HAP-1 (cell line): ENCODE measurements around the gene METTL27.

Source experiments
- DNase-seq, 2 experiments: peaks; one replicate each; pipeline ENCODE4 v3.0.0-alpha.2; 2016 to 2020; ENCODE audit warnings: low spot score in 2 of 2
- H3K27me3 ChIP-seq: fragments of 250-450 bp; sonication (Bioruptor Pico); 2 replicates; pipeline ENCODE4 v1.5.1; 2020; ENCODE audit warnings: low read depth, mild to moderate bottlenecking, moderate library complexity
- H3K36me3 ChIP-seq: fragments of 250-450 bp; sonication (Bioruptor Pico); replicated peaks from 2 replicates; pipeline ENCODE4 v1.5.1; 2020; ENCODE audit warnings: mild to moderate bottlenecking
- H3K4me1 ChIP-seq: fragments of 250-450 bp; sonication (Bioruptor Pico); 2 replicates; pipeline ENCODE4 v1.5.1; 2020; ENCODE audit warnings: mild to moderate bottlenecking
- H3K4me3 ChIP-seq: fragments of 250-450 bp; sonication (Bioruptor Pico); 2 replicates; pipeline ENCODE4 v1.5.1; 2020; ENCODE audit warnings: mild to moderate bottlenecking, moderate library complexity
- H3K9me3 ChIP-seq: fragments of 250-450 bp; sonication (Bioruptor Pico); 2 replicates; pipeline ENCODE4 v1.5.1; 2020; ENCODE audit warnings: mild to moderate bottlenecking, moderate library complexity
- in situ Hi-C: fragments of 300-500 bp; cut with MboI; formaldehyde crosslinking; loops from 3 replicates; pipeline ENCODE4 v1.14.3; 2020; ENCODE audit warnings: low sequenced_read_pairs, inconsistent platforms, mixed read lengths

METTL27 gene

DNA sequence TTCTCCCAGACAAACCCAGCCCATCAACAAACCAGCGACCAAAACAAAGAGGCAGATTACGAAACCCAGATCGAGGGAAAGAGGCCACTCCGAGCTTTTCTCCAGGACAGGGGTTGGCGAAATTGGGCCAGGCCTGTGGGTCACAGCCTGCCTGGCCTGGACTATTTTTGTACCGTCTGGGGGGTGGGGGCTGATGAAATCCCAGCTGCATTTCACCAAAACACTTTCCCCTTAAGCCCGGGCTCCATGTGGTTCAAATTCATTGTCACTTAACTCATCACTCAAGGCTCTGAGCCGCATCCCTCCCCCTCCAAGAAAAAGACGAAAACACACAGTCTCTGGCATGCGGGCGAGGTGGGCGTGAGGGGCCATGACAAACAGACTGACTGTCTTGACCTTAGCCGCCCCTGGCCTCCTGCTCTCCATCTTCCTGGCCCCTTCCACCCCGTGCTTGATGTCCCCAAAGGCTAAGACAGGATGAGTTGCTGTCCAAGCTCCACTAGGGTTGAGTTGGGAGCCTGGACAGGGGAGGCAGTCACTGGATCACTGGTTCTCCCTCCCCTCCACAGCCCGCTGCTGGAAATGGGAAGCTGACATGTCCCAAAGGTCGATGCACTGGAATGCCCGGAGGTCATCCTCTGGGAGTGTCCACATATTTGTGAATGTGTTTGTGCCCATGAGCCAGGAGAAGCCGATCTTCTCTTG is 37.8 kb upstream of the METTL27 start:
- no peak for DNase-seq
- Histone ChIP-seq H3K27me3 (peaks cover 18% of the 10 kb centered on the region), H3K36me3 (no peaks in the 10 kb centered on the region), H3K4me3 (no peak overlapping the region), H3K4me1 (no peaks in the 10 kb centered on the region), H3K9me3 (no peaks in the 10 kb centered on the region)
- in situ Hi-C loops: no loop called here

- in situ Hi-C loops: no loop called here
- H3K4me3 ChIP-seq: no peak overlapping the region
- H3K9me3 ChIP-seq: no peaks in the 10 kb centered on the region
- H3K4me1 ChIP-seq: no peaks in the 10 kb centered on the region
- H3K27me3 ChIP-seq: peaks cover 18% of the 10 kb centered on the region
- no peak for DNase-seq
- H3K36me3 ChIP-seq: no peaks in the 10 kb centered on the region
Measured at GRCh38 chr7:73876973-73877372, 34.7 kb upstream of the METTL27 start.

GRCh38 chr7:73876361-73876760 is 34.0 kb upstream of the METTL27 start:
- Histone ChIP-seq H3K4me1 (no peaks in the 10 kb centered on the region), H3K36me3 (no peaks in the 10 kb centered on the region), H3K9me3 (no peaks in the 10 kb centered on the region), H3K4me3 (no peak overlapping the region), H3K27me3 (peaks cover 15% of the 10 kb centered on the region)
- DNase-seq: no peak
- in situ Hi-C loops: no loop called here

- in situ Hi-C loops: no loop called here
- Histone ChIP-seq H3K36me3 (no peaks in the 10 kb centered on the region), H3K9me3 (no peaks in the 10 kb centered on the region), H3K27me3 (no peaks in the 10 kb centered on the region), H3K4me1 (no peaks in the 10 kb centered on the region), H3K4me3 (no peak overlapping the region)
- DNase-seq: no peak
Measured at GRCh38 chr7:73872056-73872908, 30.0 kb upstream of the METTL27 start.

GRCh38 chr7:73871163-73872011 is 29.1 kb upstream of the METTL27 start:
- Histone ChIP-seq H3K4me1 (no peaks in the 10 kb centered on the region), H3K36me3 (no peaks in the 10 kb centered on the region), H3K9me3 (no peaks in the 10 kb centered on the region), H3K27me3 (no peaks in the 10 kb centered on the region), H3K4me3 (no peak overlapping the region)
- in situ Hi-C loops: no loop called here
- DNase-seq: no peak

- no peaks in the 10 kb centered on the region for H3K36me3 ChIP-seq
- in situ Hi-C loops: no loop called here
Measured at GRCh38 chr7:73870041-73870492, 27.8 kb upstream of the METTL27 start.

DNA sequence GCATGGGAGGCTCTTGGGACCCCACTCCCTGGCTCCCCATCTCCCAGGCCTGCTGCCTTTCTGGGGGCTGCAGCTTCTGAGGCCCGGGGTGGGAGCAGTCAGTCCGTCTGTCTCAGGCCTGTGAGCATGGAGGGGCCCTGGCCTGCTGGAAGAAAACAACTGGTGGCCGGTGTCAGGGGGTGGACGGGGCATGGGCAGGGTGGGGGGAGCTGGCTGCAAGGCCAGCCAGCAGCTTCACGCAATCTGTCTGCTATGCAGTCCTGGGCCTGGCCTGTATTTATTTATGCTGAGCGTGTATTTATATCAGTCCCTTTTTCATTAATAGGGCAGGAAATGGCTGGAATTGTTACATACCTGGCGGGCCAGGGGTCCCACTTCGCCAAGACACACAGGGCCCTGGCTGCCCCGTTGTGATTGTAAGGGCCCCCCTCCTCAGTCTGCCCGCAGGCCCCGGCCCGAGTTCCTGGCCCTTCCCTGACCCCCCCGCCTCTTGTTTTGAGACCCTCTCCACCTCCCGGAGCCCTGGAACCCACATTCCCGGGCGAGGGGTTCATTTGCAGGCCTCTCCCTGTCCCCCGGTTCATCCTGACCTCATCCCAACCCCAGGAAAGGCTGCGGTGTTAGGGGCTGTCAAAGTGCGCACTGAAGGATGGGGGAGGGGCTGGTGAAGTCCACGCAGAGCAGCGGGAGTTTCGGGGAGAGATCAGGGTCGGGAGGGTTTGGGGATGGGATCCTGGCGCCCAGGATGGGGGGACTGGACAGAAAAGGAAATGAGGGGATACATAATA is 26.9 kb upstream of the METTL27 start:
- DNase-seq: no peak
- H3K4me3 ChIP-seq: no peak overlapping the region
- in situ Hi-C loops: no loop called here
- no peaks in the 10 kb centered on the region for H3K36me3 ChIP-seq
- no peaks in the 10 kb centered on the region for H3K27me3 ChIP-seq
- H3K4me1 ChIP-seq: no peaks in the 10 kb centered on the region
- H3K9me3 ChIP-seq: no peaks in the 10 kb centered on the region

More at GRCh38 chr7:73870041-73870492, 27.8 kb upstream of the METTL27 start:
- no peaks in the 10 kb centered on the region for H3K4me1 ChIP-seq
- DNase-seq: no peak
- no peaks in the 10 kb centered on the region for H3K27me3 ChIP-seq
- no peak overlapping the region for H3K4me3 ChIP-seq
- no peaks in the 10 kb centered on the region for H3K9me3 ChIP-seq

DNA sequence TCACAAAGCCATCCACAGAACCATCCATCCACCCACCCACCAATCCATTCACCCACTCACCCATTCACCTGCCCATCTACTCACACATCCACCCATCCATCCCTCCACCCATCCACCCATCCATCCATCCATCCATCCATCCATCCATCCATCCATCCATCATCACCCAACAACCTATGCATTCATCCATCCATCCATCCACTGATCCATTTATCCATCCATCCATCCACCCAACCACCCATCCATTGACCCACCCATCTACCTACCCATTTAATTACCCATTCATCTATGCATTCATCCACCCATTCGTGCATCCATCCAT is 24.1 kb upstream of the METTL27 start:
- in situ Hi-C loops: no loop called here
- no peaks in the 10 kb centered on the region for H3K27me3 ChIP-seq

GRCh38 chr7:73865738-73866445 is 23.6 kb upstream of the METTL27 start:
- peak in 1 of 2 experiments; percentile 31 for DNase-seq
- in situ Hi-C loops: no loop called here
- no peak overlapping the region for H3K4me3 ChIP-seq
- no peaks in the 10 kb centered on the region for H3K36me3 ChIP-seq
- no peaks in the 10 kb centered on the region for H3K4me1 ChIP-seq
- no peaks in the 10 kb centered on the region for H3K27me3 ChIP-seq
- H3K9me3 ChIP-seq: no peaks in the 10 kb centered on the region

More for the DNA sequence above, 24.1 kb upstream of the METTL27 start:
- Histone ChIP-seq H3K9me3 (no peaks in the 10 kb centered on the region), H3K36me3 (no peaks in the 10 kb centered on the region), H3K4me3 (no peak overlapping the region), H3K4me1 (no peaks in the 10 kb centered on the region)
- no peak for DNase-seq

DNA sequence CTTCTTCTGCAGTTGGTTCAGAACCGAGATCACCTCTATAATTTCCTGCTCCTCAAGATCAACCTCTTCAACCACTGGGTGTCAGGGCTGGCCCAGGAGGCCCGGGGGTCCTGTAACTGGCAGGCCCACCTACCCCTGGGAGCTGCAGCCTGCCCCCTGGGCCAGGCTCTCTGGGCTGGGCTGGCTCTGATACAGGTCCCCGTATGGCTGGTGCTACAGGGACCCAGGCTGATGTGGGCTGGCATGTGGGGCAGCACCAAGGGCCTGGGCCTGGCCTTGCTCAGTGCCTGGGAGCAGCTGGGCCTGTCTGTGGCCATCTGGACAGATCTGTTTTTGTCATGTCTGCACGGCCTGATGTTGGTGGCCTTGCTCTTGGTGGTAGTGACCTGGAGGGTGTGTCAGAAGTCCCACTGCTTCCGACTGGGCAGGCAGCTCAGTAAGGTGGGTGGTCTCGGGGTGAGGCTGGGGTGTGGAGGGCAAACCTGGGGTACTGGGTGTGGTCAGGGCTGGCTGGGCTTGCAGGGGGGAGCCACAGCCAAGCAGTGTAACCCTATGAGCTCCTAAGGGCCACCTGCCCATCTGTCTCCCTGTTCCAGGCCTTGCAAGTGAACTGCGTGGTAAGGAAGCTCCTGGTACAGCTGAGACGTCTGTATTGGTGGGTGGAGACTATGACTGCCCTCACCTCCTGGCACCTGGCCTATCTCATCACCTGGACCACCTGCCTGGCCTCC is 22.8 kb upstream of the METTL27 start:
- Histone ChIP-seq H3K27me3 (no peaks in the 10 kb centered on the region), H3K36me3 (no peaks in the 10 kb centered on the region), H3K4me3 (no peak overlapping the region), H3K9me3 (no peaks in the 10 kb centered on the region), H3K4me1 (no peaks in the 10 kb centered on the region)
- DNase-seq: no peak
- in situ Hi-C loops: no loop called here

DNA sequence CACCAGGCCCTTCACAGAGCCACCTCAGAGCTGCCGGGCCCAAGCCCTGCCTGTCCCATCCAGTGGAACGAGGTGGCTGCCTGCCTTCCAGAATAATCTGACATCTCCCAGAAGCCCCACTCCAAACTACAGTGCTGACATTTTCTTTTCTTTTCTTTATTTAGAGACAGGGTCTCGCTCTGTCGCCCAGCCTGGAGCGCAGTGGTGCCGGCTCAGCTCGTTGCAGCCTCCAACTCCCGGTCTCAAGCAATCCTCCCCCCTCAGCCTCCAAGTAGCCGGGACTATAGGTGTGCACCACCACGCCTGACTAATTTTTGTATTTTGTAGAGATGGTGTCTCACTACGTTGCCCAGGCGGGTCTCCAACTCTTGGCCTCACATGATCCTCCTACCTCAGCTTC is 19.0 kb upstream of the METTL27 start:
- Histone ChIP-seq H3K4me3 (no peak overlapping the region), H3K9me3 (no peaks in the 10 kb centered on the region), H3K4me1 (no peaks in the 10 kb centered on the region), H3K36me3 (no peaks in the 10 kb centered on the region), H3K27me3 (no peaks in the 10 kb centered on the region)
- no peak for DNase-seq
- in situ Hi-C loops: no loop called here

DNA sequence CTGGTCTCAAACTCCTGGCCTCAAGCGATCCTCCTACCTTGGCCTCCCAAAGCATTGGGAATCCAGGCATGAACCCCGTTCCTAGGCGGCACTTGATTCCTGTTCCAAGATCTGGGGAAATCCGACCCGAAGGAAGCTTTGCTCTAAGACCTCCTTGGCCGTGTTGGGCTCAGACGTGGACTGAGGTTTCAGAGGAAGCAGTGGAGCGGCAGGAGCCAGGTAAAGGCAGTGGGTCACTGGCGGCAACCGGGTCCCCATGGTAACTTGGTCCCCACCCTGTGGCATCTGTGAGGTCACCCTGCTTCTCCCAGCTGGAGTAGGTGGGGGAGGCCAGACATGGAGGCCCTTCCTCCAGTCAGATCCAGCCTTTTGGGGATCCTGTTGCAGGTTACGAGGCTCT is 18.5 kb upstream of the METTL27 start, which contains the start of gene TMEM270:
TMEM270 (plus strand) TSS at position 301 of the 400 bp plus-strand sequence; CDS start at position 337, 36 bp downstream.
- in situ Hi-C loops: no loop called here
- DNase-seq: no peak
- H3K9me3 ChIP-seq: no peaks in the 10 kb centered on the region
- no peaks in the 10 kb centered on the region for H3K36me3 ChIP-seq
- no peak within 1 kb of the TSS for H3K4me3 ChIP-seq
- peaks cover 1% of the 10 kb centered on the region; the same call in 1 of the 2 replicates for H3K27me3 ChIP-seq
- H3K4me1 ChIP-seq: no peaks in the 10 kb centered on the region
